IMR-90 (cell line): ENCODE measurements around the gene OSBP2. TPM values are rescaled to one million over a fixed set of nuclear protein-coding genes. Genes with fewer than 3 reads are reported as not detected.

Source experiments
- ATAC-seq: fragments of 200-7000 bp; cut with Tn5 transposase; 2 replicates; pipeline ENCODE4 v1.9.1; 2020; ENCODE audit warnings: low read depth, mild to moderate bottlenecking, moderate library complexity
- BruUV-seq: library from RNA; stranded (reverse); fragments of 400-500 nt; replicated peaks from 2 replicates; lab custom pipeline; 2021; lab: Mats Ljungman, UMichigan
- CTCF ChIA-PET: fragments of 300-600 bp; formaldehyde crosslinking; extraction: SDS; loops from one replicate; lab custom pipeline; 2021; ENCODE audit warnings: antibody characterized with exemption; lab: Yijun Ruan, JAX
- POLR2A ChIA-PET: fragments of 300-600 bp; sonication (Branson Sonifier 250); formaldehyde crosslinking; loops from one replicate; lab custom pipeline; 2022; ENCODE audit warnings: antibody characterized with exemption; ENCODE audit not compliant: unreplicated experiment; lab: Charles Lee
- DNase-seq: peaks from one replicate; pipeline ENCODE4 v3.0.0; 2013
- H2AFZ ChIP-seq: replicated peaks from 2 replicates; pipeline ENCODE3; 2013; ENCODE audit warnings: low read length, mild to moderate bottlenecking; ENCODE audit not compliant: poor library complexity
- H2AK5ac ChIP-seq: 2 replicates; pipeline ENCODE4 v1.6.1; 2013; ENCODE audit warnings: low read depth, low read length, inconsistent platforms
- H2AK9ac ChIP-seq: replicated peaks from 2 replicates; pipeline ENCODE3; 2013; ENCODE audit warnings: mild to moderate bottlenecking, low read depth, low read length, moderate library complexity; ENCODE audit not compliant: poor library complexity
- H2BK120ac ChIP-seq: 2 replicates; pipeline ENCODE4 v1.6.1; 2013; ENCODE audit warnings: low read depth, low read length, inconsistent platforms
- H2BK15ac ChIP-seq: 3 replicates; pipeline ENCODE4 v1.6.1; 2013; ENCODE audit warnings: low read depth, low read length, inconsistent platforms
- H2BK20ac ChIP-seq: 2 replicates; pipeline ENCODE4 v1.6.1; 2013; ENCODE audit warnings: low read depth, mild to moderate bottlenecking, inconsistent platforms, low read length, moderate library complexity
- H2BK5ac ChIP-seq: 2 replicates; pipeline ENCODE4 v1.6.1; 2013; ENCODE audit warnings: mild to moderate bottlenecking, low read depth, low read length, inconsistent platforms; ENCODE audit not compliant: poor library complexity, severe bottlenecking
- H3K14ac ChIP-seq: replicated peaks from 2 replicates; pipeline ENCODE4 v1.6.1; 2013; ENCODE audit warnings: low read depth, low read length, inconsistent platforms
- H3K18ac ChIP-seq: 2 replicates; pipeline ENCODE4 v1.6.1; 2013; ENCODE audit warnings: low read depth, low read length, control low read depth
- H3K23ac ChIP-seq: 2 replicates; pipeline ENCODE4 v1.6.1; 2013; ENCODE audit warnings: low read depth, low read length, inconsistent platforms
- H3K27ac ChIP-seq: 2 replicates; pipeline ENCODE4 v1.5.1; 2013; ENCODE audit warnings: mild to moderate bottlenecking, control low read depth, low read length; ENCODE audit not compliant: insufficient read depth
- H3K27me3 ChIP-seq: 2 replicates; pipeline ENCODE4 v1.6.1; 2013; ENCODE audit warnings: low read length; ENCODE audit not compliant: control insufficient read depth, insufficient read depth
- H3K36me3 ChIP-seq: 2 replicates; pipeline ENCODE4 v1.6.1; 2013; ENCODE audit warnings: low read length, mixed read lengths; ENCODE audit not compliant: control insufficient read depth, insufficient read depth
- H3K4ac ChIP-seq: 2 replicates; pipeline ENCODE4 v1.6.1; 2013; ENCODE audit warnings: low read depth, low read length, inconsistent platforms
- H3K4me1 ChIP-seq: 2 replicates; pipeline ENCODE4 v1.6.1; 2013; ENCODE audit warnings: low read length, mixed read lengths; ENCODE audit not compliant: control insufficient read depth, insufficient read depth
- H3K4me2 ChIP-seq: 2 replicates; pipeline ENCODE4 v1.6.1; 2013; ENCODE audit warnings: low read depth, mild to moderate bottlenecking, control low read depth, low read length, moderate library complexity
- H3K4me3 ChIP-seq: 2 replicates; pipeline ENCODE4 v1.5.1; 2013; ENCODE audit warnings: low read depth, mild to moderate bottlenecking, control low read depth, low read length, moderate library complexity; ENCODE audit not compliant: insufficient read depth
- H3K56ac ChIP-seq: 2 replicates; pipeline ENCODE4 v1.6.1; 2013; ENCODE audit warnings: low read length, inconsistent platforms; ENCODE audit not compliant: insufficient read depth; ENCODE audit errors: extremely low read depth
- H3K79me1 ChIP-seq, 2 experiments: 2 replicates each; pipeline ENCODE4 v1.6.1; 2013; ENCODE audit warnings: low read length in 2 of 2, inconsistent platforms in 1 of 2, low read depth in 1 of 2
- H3K9ac ChIP-seq: 2 replicates; pipeline ENCODE4 v1.6.1; 2013; ENCODE audit warnings: low read depth, low read length, control low read depth
- H3K9me1 ChIP-seq: 2 replicates; pipeline ENCODE4 v1.6.1; 2013; ENCODE audit warnings: low read length, inconsistent platforms; ENCODE audit not compliant: insufficient read depth
- H3K9me3 ChIP-seq: 2 replicates; pipeline ENCODE4 v1.6.1; 2013; ENCODE audit warnings: low read length; ENCODE audit not compliant: control insufficient read depth, insufficient read depth
- H4K20me1 ChIP-seq: 2 replicates; pipeline ENCODE4 v1.6.1; 2013; ENCODE audit warnings: low read length, inconsistent platforms; ENCODE audit not compliant: insufficient read depth
- H4K5ac ChIP-seq: 2 replicates; pipeline ENCODE4 v1.6.1; 2013; ENCODE audit warnings: mild to moderate bottlenecking, low read depth, low read length, control low read depth
- H4K8ac ChIP-seq, 2 experiments: 2 replicates each; pipeline ENCODE4 v1.6.1; 2013; ENCODE audit warnings: low read depth in 2 of 2, low read length in 2 of 2, control low read depth in 1 of 2, inconsistent platforms in 1 of 2
- H4K91ac ChIP-seq: 2 replicates; pipeline ENCODE4 v1.6.1; 2013; ENCODE audit warnings: low read depth, low read length, inconsistent platforms; ENCODE audit not compliant: insufficient read depth
- BHLHE40 ChIP-seq: fragments of 150-350 bp; IDR thresholded peaks from 2 replicates; pipeline ENCODE4 v1.6.1; 2016; ENCODE audit warnings: mild to moderate bottlenecking, low read depth, low read length
- CEBPB ChIP-seq: IDR thresholded peaks from 2 replicates; pipeline ENCODE4 v1.6.1; 2012; ENCODE audit warnings: low read depth, low read length, improper control_type of control experiment
- CHD1 ChIP-seq: IDR thresholded peaks from 2 replicates; pipeline ENCODE4 v1.6.1; 2012; ENCODE audit warnings: low read depth, low read length, improper control_type of control experiment
- CTCF ChIP-seq: conservative IDR thresholded peaks from 2 replicates; pipeline ENCODE4 v1.5.1; 2012; ENCODE audit warnings: mild to moderate bottlenecking, low read depth, low read length, improper control_type of control experiment
- FOS ChIP-seq: fragments of 150-350 bp; IDR thresholded peaks from 2 replicates; pipeline ENCODE4 v1.6.1; 2016; ENCODE audit warnings: low read depth, low read length
- MAFK ChIP-seq: IDR thresholded peaks from 2 replicates; pipeline ENCODE4 v1.6.1; 2012; ENCODE audit warnings: low read depth, low read length, improper control_type of control experiment
- MXI1 ChIP-seq: IDR thresholded peaks from 2 replicates; pipeline ENCODE4 v1.6.1; 2012; ENCODE audit warnings: low read depth, mild to moderate bottlenecking, low read length, moderate library complexity, borderline replicate concordance
- NFE2L2 ChIP-seq: fragments of 150-350 bp; IDR thresholded peaks from 2 replicates; pipeline ENCODE4 v1.6.1; 2016; ENCODE audit warnings: low read depth, mild to moderate bottlenecking, low read length
- POLR2A ChIP-seq: IDR thresholded peaks from 2 replicates; pipeline ENCODE4 v1.6.1; 2012; ENCODE audit warnings: mild to moderate bottlenecking, low read depth, low read length
- RAD21 ChIP-seq: IDR thresholded peaks from 2 replicates; pipeline ENCODE4 v1.6.1; 2012; ENCODE audit warnings: low read length, improper control_type of control experiment
- RCOR1 ChIP-seq: IDR thresholded peaks from 2 replicates; pipeline ENCODE4 v1.6.1; 2012; ENCODE audit warnings: mild to moderate bottlenecking, low read length, improper control_type of control experiment; ENCODE audit not compliant: insufficient replicate concordance
- RFX5 ChIP-seq: IDR thresholded peaks from 2 replicates; pipeline ENCODE4 v1.8.0; 2012; ENCODE audit warnings: low read depth, mild to moderate bottlenecking, low read length, moderate library complexity
- SMC3 ChIP-seq: fragments of 150-350 bp; IDR thresholded peaks from 2 replicates; pipeline ENCODE4 v1.6.1; 2016; ENCODE audit warnings: low read depth, mild to moderate bottlenecking, antibody characterized with exemption, low read length, moderate library complexity
- USF2 ChIP-seq: fragments of 150-350 bp; IDR thresholded peaks from 2 replicates; pipeline ENCODE4 v1.6.1; 2017; ENCODE audit warnings: mild to moderate bottlenecking, antibody characterized with exemption, low read length, low read depth
- WGBS, 2 experiments: methylation state at CpG; one replicate each; pipeline versions ENCODE4 v1.1.5 to v1.1.7; 2013; ENCODE audit warnings: missing lambda C conversion rate in 2 of 2; ENCODE audit not compliant: insufficient read length in 1 of 2; ENCODE audit errors: extremely low coverage in 2 of 2; 5-methylcytosine and 5-hydroxymethylcytosine counted together
- dilution Hi-C: fragments of 300-500 bp; cut with HindIII; formaldehyde crosslinking; loops from one replicate; pipeline ENCODE4 v1.14.3; 2018; ENCODE audit warnings: low sequenced_read_pairs; ENCODE audit not compliant: unreplicated experiment
- in situ Hi-C: fragments of 300-500 bp; cut with MboI; formaldehyde crosslinking; loops from 3 replicates; pipeline ENCODE4 v1.14.3; 2019; ENCODE audit warnings: low sequenced_read_pairs, inconsistent platforms, mixed read lengths
- intact Hi-C: fragments of 100-400 bp; cut with micrococcal nuclease; formaldehyde crosslinking; loops from 2 replicates; pipeline ENCODE4 v1.10.0; 2022
- polyA plus RNA-seq, 3 experiments: library from polyadenylated mRNA; depleted of rRNA; stranded (reverse); fragments of >200 nt; gene quantifications; 2 replicates each; pipeline ENCODE4 v1.2.3, GENCODE V29; 2012; ENCODE audit warnings: low replicate concordance in 1 of 3
- total RNA-seq: library from RNA; depleted of rRNA; stranded (reverse); fragments of >200 nt; gene quantifications from 2 replicates; pipeline ENCODE4 v1.2.3, GENCODE V29; 2012

Gene OSBP2
- total and polyA plus RNA-seq, 2 of the 4 experiments (the other 2 are of a cell fraction), result 1.8 to 2.2 TPM

- Histone ChIP-seq H3K9ac (no peak overlapping the region), H3K27me3 (no peaks in the 10 kb centered on the region), H2BK20ac (no peak overlapping the region), H3K27ac (no peak overlapping the region), H4K5ac (no peak overlapping the region), H4K91ac (no peak overlapping the region), H2BK5ac (no peak overlapping the region), H3K23ac (no peak overlapping the region), H3K4me2 (no peak overlapping the region), H4K8ac (no peak overlapping the region), H3K4ac (no peak overlapping the region), H3K4me1 (peaks cover 4% of the 10 kb centered on the region), H3K14ac (no peak overlapping the region), H2BK15ac (no peak overlapping the region), H2AK5ac (0 out of 2 replicates have a peak overlapping the region, but pooled peaks have one; percentile 0), H3K56ac (no peak overlapping the region), H3K4me3 (no peak overlapping the region), H3K18ac (no peak overlapping the region), H3K79me1 (peaks cover 0 to 6% of the 10 kb centered on the region in 2 experiments; a peak in 1 of 4 replicates), H4K20me1 (no peaks in the 10 kb centered on the region), H2BK120ac (no peak overlapping the region), H3K9me1 (peaks cover 12% of the 10 kb centered on the region), H2AK9ac (peak overlapping the region; percentile 9), H2AFZ (peak overlapping the region; percentile 53), H3K36me3 (no peaks in the 10 kb centered on the region), H3K9me3 (no peaks in the 10 kb centered on the region)
- peak; percentile 35; the same call in 1 of the 2 replicates for ATAC-seq
- WGBS, 2 experiments, result 38% methylated on average over 2 of the region's 11 CpGs; no CpG with 5 or more reads in 1 of the 2 experiments
- intact Hi-C loops (no loop called here), dilution Hi-C loops (no loop called here), in situ Hi-C loops (no loop called here)
- peak; percentile 80 for DNase-seq
- BruUV-seq, result no TSS peak
- ChIA-PET POLR2A (no interaction called here), CTCF (interaction anchor here (0.7 kb wide), 1 partner anchor 1998 kb away, joined by 3 read pairs; no protein-coding TSS in a partner anchor)
- TF ChIP-seq CTCF (no peak), CHD1 (no peak), RFX5 (no peak), FOS (no peak), CEBPB (no peak), USF2 (no peak), SMC3 (no peak), POLR2A (no peak), MXI1 (no peak), RAD21 (no peak), MAFK (no peak), NFE2L2 (no peak), BHLHE40 (no peak), RCOR1 (no peak)
These were observed 11.3 kb downstream of the OSBP2 start for GRCh38 chr22:30705710-30706651.
